Measurements from ENCODE around the gene GON7.

Gene GON7

DNA sequence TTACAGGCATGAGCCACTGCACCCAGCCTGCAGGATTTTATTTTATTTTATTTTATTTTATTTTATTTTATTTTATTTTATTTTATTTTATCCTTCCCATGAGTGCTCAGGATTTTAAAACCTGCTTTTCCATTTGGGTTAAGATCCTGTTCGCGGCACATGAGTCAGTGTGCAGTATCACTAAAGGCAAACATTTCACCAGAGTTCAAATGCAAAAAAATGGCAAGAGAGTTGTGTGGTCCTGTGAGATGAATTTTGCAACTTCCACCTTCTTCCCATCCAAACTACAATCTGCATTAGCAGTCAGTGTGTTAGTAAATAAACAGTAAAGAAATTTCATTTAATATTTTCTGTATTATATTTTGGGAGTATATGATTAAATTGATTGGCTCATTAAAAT lies 51.2 kb downstream of the GON7 start:
- no peak for DNase-seq

DNA sequence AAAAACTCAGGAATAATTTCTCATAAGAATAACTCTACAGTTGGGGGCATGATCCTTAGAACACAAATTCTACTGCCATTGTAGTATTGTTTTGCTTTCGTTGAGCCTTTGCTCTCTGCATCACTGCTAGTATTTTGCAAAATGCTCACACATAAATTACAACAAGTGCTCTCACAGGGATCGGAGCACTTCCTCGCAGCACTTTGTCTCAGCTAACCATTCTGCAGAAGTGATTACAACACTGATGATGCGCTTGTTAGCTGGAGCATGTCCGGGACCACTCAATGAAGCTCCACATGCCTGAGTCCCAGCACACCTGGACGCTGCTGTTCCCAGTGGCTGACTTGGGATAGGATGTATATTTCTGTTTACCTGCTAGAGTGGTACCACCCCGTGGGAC lies 53.7 kb downstream of the GON7 start:
- DNase-seq, result no peak
